ENCODE measurements around the gene MRPS25. TPM values are rescaled to one million over a fixed set of nuclear protein-coding genes. Genes with fewer than 3 reads are reported as not detected.

MRPS25 gene
- total RNA-seq, 1 experiment from 2014 or later = 53.2 TPM

DNA sequence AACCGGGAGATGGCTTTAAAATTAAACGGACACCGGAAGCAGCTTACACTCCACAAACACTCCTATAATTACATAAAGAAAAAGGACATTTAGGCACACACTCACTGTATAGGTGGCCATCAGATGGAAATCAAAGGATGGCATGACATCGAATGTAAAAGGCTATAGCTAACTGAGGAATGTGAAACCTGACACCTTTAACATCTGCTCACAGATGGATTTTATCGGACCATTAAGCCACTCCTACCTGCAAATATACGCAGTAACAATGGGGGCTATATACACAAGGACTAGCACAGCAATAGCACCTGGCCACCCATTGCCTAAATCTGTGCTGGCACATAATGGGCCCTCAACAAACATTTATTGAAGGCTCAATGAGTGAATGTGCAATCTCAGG is 48.4 kb upstream of the MRPS25 start:
- no peak overlapping the region for H3K14ac ChIP-seq (ENCODE audit: insufficient read depth, low read length)
- Mint-ChIP-seq H3K9me3 (no peaks in the 10 kb centered on the region), H3K27me3 (ENCODE audit: low read depth) (peaks cover 22% of the 10 kb centered on the region), H3K4me3 (no peak overlapping the region), H3K36me3 (ENCODE audit: insufficient read depth in 1 of 3, low read depth in 3 of 3) (no peaks in the 10 kb centered on the region), H3K4me1 (peaks cover 25 to 28% of the 10 kb centered on the region in 2 experiments), H3K27ac (no peak overlapping the region)
- H4K91ac ChIP-seq (ENCODE audit: insufficient read length, low read depth, low read length) = no peak overlapping the region
- H3K4ac ChIP-seq (ENCODE audit: low read depth, low read length) = no peak overlapping the region
- H3K9me3 ChIP-seq (ENCODE audit: control insufficient read depth, low read depth, low read length) = peaks cover 4% of the 10 kb centered on the region
- no peak for DNase-seq
- no peak overlapping the region for H2BK120ac ChIP-seq (ENCODE audit: low read depth, low read length, poor library complexity, severe bottlenecking)
- no peaks in the 10 kb centered on the region for H3K79me1 ChIP-seq (ENCODE audit: insufficient read depth, low read depth, low read length, poor library complexity, severe bottlenecking)
- WGBS (ENCODE audit: extremely low coverage, insufficient read length, low lambda C conversion rate) = no CpG with 5 or more reads among the region's 6 CpGs
- no peak overlapping the region for H2BK15ac ChIP-seq (ENCODE audit: low read depth, low read length)
- TF ChIP-seq, protein P1, sequence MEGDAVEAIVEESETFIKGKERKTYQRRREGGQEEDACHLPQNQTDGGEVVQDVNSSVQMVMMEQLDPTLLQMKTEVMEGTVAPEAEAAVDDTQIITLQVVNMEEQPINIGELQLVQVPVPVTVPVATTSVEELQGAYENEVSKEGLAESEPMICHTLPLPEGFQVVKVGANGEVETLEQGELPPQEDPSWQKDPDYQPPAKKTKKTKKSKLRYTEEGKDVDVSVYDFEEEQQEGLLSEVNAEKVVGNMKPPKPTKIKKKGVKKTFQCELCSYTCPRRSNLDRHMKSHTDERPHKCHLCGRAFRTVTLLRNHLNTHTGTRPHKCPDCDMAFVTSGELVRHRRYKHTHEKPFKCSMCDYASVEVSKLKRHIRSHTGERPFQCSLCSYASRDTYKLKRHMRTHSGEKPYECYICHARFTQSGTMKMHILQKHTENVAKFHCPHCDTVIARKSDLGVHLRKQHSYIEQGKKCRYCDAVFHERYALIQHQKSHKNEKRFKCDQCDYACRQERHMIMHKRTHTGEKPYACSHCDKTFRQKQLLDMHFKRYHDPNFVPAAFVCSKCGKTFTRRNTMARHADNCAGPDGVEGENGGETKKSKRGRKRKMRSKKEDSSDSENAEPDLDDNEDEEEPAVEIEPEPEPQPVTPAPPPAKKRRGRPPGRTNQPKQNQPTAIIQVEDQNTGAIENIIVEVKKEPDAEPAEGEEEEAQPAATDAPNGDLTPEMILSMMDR (conservative IDR thresholded peaks at IDR 0.05) = no peak
- H2AK5ac ChIP-seq (ENCODE audit: insufficient read length, low read length) = no peak overlapping the region
- H3K79me2 ChIP-seq (ENCODE audit: insufficient read depth, low read length) = no peaks in the 10 kb centered on the region
- H3K4me2 ChIP-seq (ENCODE audit: insufficient read depth, insufficient read length, low read length) = no peak overlapping the region
- H3K27ac ChIP-seq (ENCODE audit: insufficient read length, low read depth, low read length) = no peak overlapping the region
- H4K8ac ChIP-seq (replicated peaks; ENCODE audit: insufficient read length, low read depth, low read length) = no peak overlapping the region
- H2BK12ac ChIP-seq (ENCODE audit: insufficient read length, low read depth, low read length) = no peak overlapping the region
- no peak overlapping the region for H2BK20ac ChIP-seq (ENCODE audit: low read depth, low read length, poor library complexity, severe bottlenecking)
- no peak overlapping the region for H2AFZ ChIP-seq (ENCODE audit: low read length)
- H3K4me1 ChIP-seq (ENCODE audit: insufficient read depth, low read length) = peaks cover 5% of the 10 kb centered on the region; the same call in 1 of the 2 replicates
- H4K5ac ChIP-seq (ENCODE audit: insufficient read length, low read depth, low read length) = no peak overlapping the region
- peaks cover 3% of the 10 kb centered on the region for H3K23me2 ChIP-seq (ENCODE audit: insufficient read length, low read depth, low read length, poor library complexity, severe bottlenecking)
- no peak overlapping the region for H3T11ph ChIP-seq (ENCODE audit: low read length)
- no peak overlapping the region for H3K9ac ChIP-seq (ENCODE audit: extremely low read depth, insufficient read length, low read length)
- no peak overlapping the region for H2BK5ac ChIP-seq (ENCODE audit: insufficient read length, low read length)
- H3K27me3 ChIP-seq (ENCODE audit: insufficient read depth, low read length) = no peaks in the 10 kb centered on the region
- no peak overlapping the region for H3K18ac ChIP-seq (ENCODE audit: insufficient read length, low read depth, low read length)
- H3K23ac ChIP-seq (ENCODE audit: insufficient read length, low read depth, low read length) = no peak overlapping the region
- no peak overlapping the region for H3K56ac ChIP-seq (ENCODE audit: insufficient read length, low read depth, low read length)
- H4K20me1 ChIP-seq (ENCODE audit: control insufficient read depth, insufficient read depth, insufficient read length) = no peaks in the 10 kb centered on the region

Data from H9 (cell line).